GM23338 (cell line): ENCODE data around the gene SYT17.

Source experiments
- CREB1 ChIP-seq: fragments of 250-450 bp; sonication (Bioruptor Pico); IDR thresholded peaks from 2 replicates; pipeline ENCODE4 v1.5.0; 2020; ENCODE audit warnings: low read depth, mild to moderate bottlenecking, moderate library complexity
- CTCF ChIP-seq, 2 experiments: fragments of 200-600 bp in 1 of 2; sonication (generic) in 1 of 2; conservative IDR thresholded peaks; 2 replicates each; pipeline versions ENCODE4 v1.5.1 to v1.6.1; 2016 to 2017; ENCODE audit warnings: antibody characterized with exemption in 2 of 2, low read depth in 2 of 2, mild to moderate bottlenecking in 2 of 2, moderate library complexity in 1 of 2
- ETS1 ChIP-seq: IDR thresholded peaks from 2 replicates; pipeline ENCODE4 v1.6.1; 2016; ENCODE audit warnings: antibody characterized with exemption
- EZH2 ChIP-seq: fragments of 200-600 bp; sonication (generic); IDR thresholded peaks from one replicate; pipeline ENCODE4 v1.8.0; 2017; ENCODE audit warnings: antibody characterized with exemption, mild to moderate bottlenecking, low read depth; ENCODE audit not compliant: unreplicated experiment
- POLR2AphosphoS5 ChIP-seq: IDR thresholded peaks from 2 replicates; pipeline ENCODE4 v1.6.1; 2016; ENCODE audit warnings: antibody characterized with exemption, low read depth
- STAT1 ChIP-seq: IDR thresholded peaks from one replicate; pipeline ENCODE4 v1.6.1; 2016; ENCODE audit warnings: antibody characterized with exemption; ENCODE audit not compliant: unreplicated experiment

- TF ChIP-seq POLR2AphosphoS5 (no peak), CREB1 (CRISPR knock-in tag) (no peak), CTCF (conservative IDR thresholded peaks at IDR 0.05; ENCODE audit: low read depth in 2 of 2) (no peak), EZH2 (no peak), STAT1 (no peak), ETS1 (no peak)
Measured at GRCh38 chr16:19203374-19203966, 35.4 kb downstream of the SYT17 start.
